ENCODE measurements around the gene SOCS6.

GRCh38 chr18:70279470-70279869 is 9.4 kb upstream of the SOCS6 start:
- TF ChIP-seq EZH2 (IDR thresholded peaks at IDR 0.05; ENCODE audit: insufficient read depth, poor library complexity, severe bottlenecking) (no peak), EZH2phosphoT487 (IDR thresholded peaks at IDR 0.05; ENCODE audit: insufficient read depth, low read depth) (no peak)
